Measurements from ENCODE around the gene GALNT12.

The GALNT12 gene

GRCh38 chr9:98852460-98852734 is 44.9 kb downstream of the GALNT12 start:
- Histone ChIP-seq H3K27ac (ENCODE audit: low read length) (no peak overlapping the region), H3K36me3 (ENCODE audit: control insufficient read depth in 1 of 2, insufficient read depth in 2 of 2, low read length in 2 of 2) (no peaks in the 10 kb centered on the region), H3K4me1 (ENCODE audit: control insufficient read depth in 1 of 2, insufficient read depth in 2 of 2, low read length in 2 of 2) (no peaks in the 10 kb centered on the region), H3K27me3 (ENCODE audit: low read depth, low read length) (no peaks in the 10 kb centered on the region), H3K9me3 (ENCODE audit: control insufficient read depth in 1 of 2, low read length in 2 of 2) (no peaks in the 10 kb centered on the region), H3K4me3 (ENCODE audit: low read depth in 1 of 2, low read length in 2 of 2) (no peak overlapping the region)

DNA sequence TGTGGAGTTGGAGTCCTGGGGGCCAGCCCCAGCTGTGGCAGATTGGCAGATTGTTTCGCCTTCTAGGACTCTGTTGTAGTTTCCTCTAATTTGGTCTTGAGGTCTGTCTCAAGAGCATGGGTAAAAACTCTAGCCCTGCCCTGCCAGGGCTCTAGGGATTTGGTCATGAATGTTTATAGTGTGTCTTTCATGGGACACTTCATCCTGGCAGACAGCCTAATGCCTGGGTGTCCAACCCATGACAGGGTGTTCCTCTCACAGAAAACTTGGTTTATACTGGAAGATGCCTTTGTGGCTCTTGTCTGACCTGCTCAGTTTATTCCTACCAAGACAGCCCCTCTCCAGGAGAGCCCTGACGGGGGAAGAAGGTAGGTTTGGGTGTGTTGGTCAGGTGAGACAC is 45.5 kb downstream of the GALNT12 start:
- no peaks in the 10 kb centered on the region for H3K4me1 ChIP-seq (ENCODE audit: control insufficient read depth in 1 of 2, insufficient read depth in 2 of 2, low read length in 2 of 2)
- H3K27me3 ChIP-seq (ENCODE audit: low read depth, low read length): no peaks in the 10 kb centered on the region
- H3K27ac ChIP-seq (ENCODE audit: low read length): no peak overlapping the region
- H3K4me3 ChIP-seq (ENCODE audit: low read depth in 1 of 2, low read length in 2 of 2): no peak overlapping the region
- H3K36me3 ChIP-seq (ENCODE audit: control insufficient read depth in 1 of 2, insufficient read depth in 2 of 2, low read length in 2 of 2): no peaks in the 10 kb centered on the region
- no peaks in the 10 kb centered on the region for H3K9me3 ChIP-seq (ENCODE audit: control insufficient read depth in 1 of 2, low read length in 2 of 2)

- H3K9me3 ChIP-seq (ENCODE audit: control insufficient read depth in 1 of 2, low read length in 2 of 2): no peaks in the 10 kb centered on the region
Observed at GRCh38 chr9:98854266-98854665, 46.8 kb downstream of the GALNT12 start.

GRCh38 chr9:98855592-98855991 is 48.1 kb downstream of the GALNT12 start:
- Histone ChIP-seq H3K9me3 (ENCODE audit: control insufficient read depth in 1 of 2, low read length in 2 of 2) (no peaks in the 10 kb centered on the region), H3K27me3 (ENCODE audit: low read depth, low read length) (no peaks in the 10 kb centered on the region), H3K27ac (ENCODE audit: low read length) (no peak overlapping the region), H3K4me1 (ENCODE audit: control insufficient read depth in 1 of 2, insufficient read depth in 2 of 2, low read length in 2 of 2) (peaks cover 0 to under 1% of the 10 kb centered on the region in 2 donors), H3K36me3 (ENCODE audit: control insufficient read depth in 1 of 2, insufficient read depth in 2 of 2, low read length in 2 of 2) (no peaks in the 10 kb centered on the region), H3K4me3 (ENCODE audit: low read depth in 1 of 2, low read length in 2 of 2) (no peak overlapping the region)

More at GRCh38 chr9:98854266-98854665, 46.8 kb downstream of the GALNT12 start:
- H3K36me3 ChIP-seq (ENCODE audit: control insufficient read depth in 1 of 2, insufficient read depth in 2 of 2, low read length in 2 of 2): no peaks in the 10 kb centered on the region
- no peaks in the 10 kb centered on the region for H3K4me1 ChIP-seq (ENCODE audit: control insufficient read depth in 1 of 2, insufficient read depth in 2 of 2, low read length in 2 of 2)
- H3K27me3 ChIP-seq (ENCODE audit: low read depth, low read length): no peaks in the 10 kb centered on the region
- no peak overlapping the region for H3K27ac ChIP-seq (ENCODE audit: low read length)
- H3K4me3 ChIP-seq (ENCODE audit: low read depth in 1 of 2, low read length in 2 of 2): no peak overlapping the region

GRCh38 chr9:98856982-98857381 is 49.5 kb downstream of the GALNT12 start:
- Histone ChIP-seq H3K4me3 (ENCODE audit: low read depth in 1 of 2, low read length in 2 of 2) (no peak overlapping the region), H3K9me3 (ENCODE audit: control insufficient read depth in 1 of 2, low read length in 2 of 2) (no peaks in the 10 kb centered on the region), H3K27ac (ENCODE audit: low read length) (no peak overlapping the region), H3K4me1 (ENCODE audit: control insufficient read depth in 1 of 2, insufficient read depth in 2 of 2, low read length in 2 of 2) (peaks cover 0 to 3% of the 10 kb centered on the region in 2 donors), H3K36me3 (ENCODE audit: control insufficient read depth in 1 of 2, insufficient read depth in 2 of 2, low read length in 2 of 2) (no peaks in the 10 kb centered on the region), H3K27me3 (ENCODE audit: low read depth, low read length) (no peaks in the 10 kb centered on the region)

- Histone ChIP-seq H3K4me1 (ENCODE audit: control insufficient read depth in 1 of 2, insufficient read depth in 2 of 2, low read length in 2 of 2) (peaks cover 0 to 3% of the 10 kb centered on the region in 2 donors), H3K36me3 (ENCODE audit: control insufficient read depth in 1 of 2, insufficient read depth in 2 of 2, low read length in 2 of 2) (no peaks in the 10 kb centered on the region), H3K9me3 (ENCODE audit: control insufficient read depth in 1 of 2, low read length in 2 of 2) (no peaks in the 10 kb centered on the region), H3K27ac (ENCODE audit: low read length) (no peak overlapping the region), H3K4me3 (ENCODE audit: low read depth in 1 of 2, low read length in 2 of 2) (no peak overlapping the region), H3K27me3 (ENCODE audit: low read depth, low read length) (no peaks in the 10 kb centered on the region)
Observed at GRCh38 chr9:98859941-98860340, 52.5 kb downstream of the GALNT12 start.

DNA sequence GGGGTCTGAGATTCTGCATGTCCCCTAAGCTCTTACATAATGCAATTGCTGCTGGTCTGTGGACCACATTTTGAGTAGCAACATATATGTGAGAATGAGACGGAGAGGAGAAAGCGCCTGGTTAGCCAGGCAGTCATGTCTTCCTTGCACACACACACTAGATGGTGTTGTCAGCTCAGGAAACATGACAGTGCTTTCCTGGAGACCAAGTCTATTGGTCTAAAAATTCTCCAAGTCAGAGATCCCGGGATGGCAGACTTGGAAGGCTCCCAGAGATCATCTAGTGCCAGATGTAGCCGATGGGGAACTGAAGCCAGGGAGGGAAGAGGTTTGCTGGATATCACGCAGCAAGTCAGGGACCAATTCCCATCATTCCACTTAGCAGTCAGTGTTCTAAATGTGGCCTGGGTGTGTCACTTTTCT is 53.4 kb downstream of the GALNT12 start:
- H3K27me3 ChIP-seq (ENCODE audit: low read depth, low read length): no peaks in the 10 kb centered on the region
- no peak overlapping the region for H3K4me3 ChIP-seq (ENCODE audit: low read depth in 1 of 2, low read length in 2 of 2)
- no peak overlapping the region for H3K27ac ChIP-seq (ENCODE audit: low read length)
- H3K36me3 ChIP-seq (ENCODE audit: control insufficient read depth in 1 of 2, insufficient read depth in 2 of 2, low read length in 2 of 2): no peaks in the 10 kb centered on the region
- peaks cover 0 to 3% of the 10 kb centered on the region in 2 donors for H3K4me1 ChIP-seq (ENCODE audit: control insufficient read depth in 1 of 2, insufficient read depth in 2 of 2, low read length in 2 of 2)
- H3K9me3 ChIP-seq (ENCODE audit: control insufficient read depth in 1 of 2, low read length in 2 of 2): no peaks in the 10 kb centered on the region

DNA sequence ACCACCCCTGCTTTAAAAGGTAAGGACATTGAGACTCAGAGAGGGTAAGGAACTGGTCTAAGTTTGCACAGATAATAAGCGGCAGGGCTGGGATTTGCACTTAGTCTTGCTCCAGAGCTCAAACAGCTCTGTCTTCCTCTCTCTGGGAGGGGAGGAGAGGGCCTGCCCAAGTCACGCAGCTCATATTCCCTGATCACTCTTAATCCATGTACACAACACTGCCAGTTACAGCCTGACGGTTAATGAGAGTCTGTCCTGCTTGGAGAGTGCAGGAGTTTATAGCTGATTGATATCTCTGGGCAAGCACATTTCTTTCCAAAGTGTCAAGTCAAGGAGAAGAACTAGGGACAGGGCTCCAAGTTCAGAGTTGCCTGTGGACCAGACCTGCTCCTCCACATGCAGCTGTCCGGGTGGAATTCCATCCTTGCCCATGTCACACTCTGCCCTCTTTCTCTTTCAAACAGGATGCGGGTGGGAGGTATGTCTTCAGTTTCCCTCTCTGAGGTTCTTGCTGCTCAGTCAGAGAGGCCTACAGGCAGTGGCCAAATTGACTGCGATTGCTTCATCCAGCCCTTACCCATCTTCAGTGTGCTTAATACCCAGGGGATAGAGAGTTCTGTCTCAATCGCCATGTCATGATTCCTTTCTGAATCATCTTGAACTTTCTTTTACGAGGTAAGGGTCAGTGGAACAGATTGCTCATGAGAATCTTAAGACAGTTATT is 54.5 kb downstream of the GALNT12 start:
- Histone ChIP-seq H3K27me3 (ENCODE audit: low read depth, low read length) (no peaks in the 10 kb centered on the region), H3K36me3 (ENCODE audit: control insufficient read depth in 1 of 2, insufficient read depth in 2 of 2, low read length in 2 of 2) (no peaks in the 10 kb centered on the region), H3K9me3 (ENCODE audit: control insufficient read depth in 1 of 2, low read length in 2 of 2) (no peaks in the 10 kb centered on the region), H3K4me3 (ENCODE audit: low read depth in 1 of 2, low read length in 2 of 2) (no peak overlapping the region), H3K27ac (ENCODE audit: low read length) (peak overlapping the region; percentile 4), H3K4me1 (ENCODE audit: control insufficient read depth in 1 of 2, insufficient read depth in 2 of 2, low read length in 2 of 2) (peaks cover 0 to 7% of the 10 kb centered on the region in 2 donors)

DNA sequence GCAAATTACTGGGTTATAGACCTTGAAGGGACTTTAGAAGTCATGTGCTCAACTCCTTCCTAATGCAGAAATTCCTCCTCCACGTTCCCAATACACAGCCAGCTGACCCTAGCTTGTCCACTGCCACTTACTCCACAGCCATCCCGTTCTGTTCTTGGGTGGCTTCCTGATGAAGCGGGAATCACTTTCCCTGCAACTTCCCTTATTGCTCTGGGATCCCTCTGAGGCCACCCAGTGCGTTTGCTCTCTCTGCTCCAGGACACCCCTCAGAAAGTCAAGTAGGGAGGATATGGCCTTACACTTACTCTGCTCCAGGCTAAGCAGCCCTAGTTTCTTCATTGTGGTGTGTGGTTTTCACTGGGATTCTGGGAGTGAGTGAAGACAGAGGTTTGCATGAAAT is 55.5 kb downstream of the GALNT12 start:
- H3K9me3 ChIP-seq (ENCODE audit: control insufficient read depth in 1 of 2, low read length in 2 of 2): no peaks in the 10 kb centered on the region
- H3K27ac ChIP-seq (ENCODE audit: low read length): no peak overlapping the region
- peaks cover 7 to 14% of the 10 kb centered on the region in 2 donors for H3K4me1 ChIP-seq (ENCODE audit: control insufficient read depth in 1 of 2, insufficient read depth in 2 of 2, low read length in 2 of 2)
- H3K36me3 ChIP-seq (ENCODE audit: control insufficient read depth in 1 of 2, insufficient read depth in 2 of 2, low read length in 2 of 2): no peaks in the 10 kb centered on the region
- H3K4me3 ChIP-seq (ENCODE audit: low read depth in 1 of 2, low read length in 2 of 2): no peak overlapping the region
- H3K27me3 ChIP-seq (ENCODE audit: low read depth, low read length): no peaks in the 10 kb centered on the region

GRCh38 chr9:98864281-98865174 is 57.1 kb downstream of the GALNT12 start:
- H3K27me3 ChIP-seq (ENCODE audit: low read depth, low read length): no peaks in the 10 kb centered on the region
- no peak overlapping the region for H3K27ac ChIP-seq (ENCODE audit: low read length)
- no peaks in the 10 kb centered on the region for H3K9me3 ChIP-seq (ENCODE audit: control insufficient read depth in 1 of 2, low read length in 2 of 2)
- no peaks in the 10 kb centered on the region for H3K36me3 ChIP-seq (ENCODE audit: control insufficient read depth in 1 of 2, insufficient read depth in 2 of 2, low read length in 2 of 2)
- no peak overlapping the region for H3K4me3 ChIP-seq (ENCODE audit: low read depth in 1 of 2, low read length in 2 of 2)
- peaks cover 7 to 14% of the 10 kb centered on the region in 2 donors for H3K4me1 ChIP-seq (ENCODE audit: control insufficient read depth in 1 of 2, insufficient read depth in 2 of 2, low read length in 2 of 2)

GRCh38 chr9:98865284-98865875 is 57.9 kb downstream of the GALNT12 start:
- Histone ChIP-seq H3K4me1 (ENCODE audit: control insufficient read depth in 1 of 2, insufficient read depth in 2 of 2, low read length in 2 of 2) (peaks cover 7 to 14% of the 10 kb centered on the region in 2 donors), H3K27ac (ENCODE audit: low read length) (no peak overlapping the region)

More at GRCh38 chr9:98865284-98865875, 57.9 kb downstream of the GALNT12 start:
- no peak overlapping the region for H3K4me3 ChIP-seq (ENCODE audit: low read depth in 1 of 2, low read length in 2 of 2)
- no peaks in the 10 kb centered on the region for H3K36me3 ChIP-seq (ENCODE audit: control insufficient read depth in 1 of 2, insufficient read depth in 2 of 2, low read length in 2 of 2)
- no peaks in the 10 kb centered on the region for H3K9me3 ChIP-seq (ENCODE audit: control insufficient read depth in 1 of 2, low read length in 2 of 2)
- no peaks in the 10 kb centered on the region for H3K27me3 ChIP-seq (ENCODE audit: low read depth, low read length)

All from muscle layer of duodenum (tissue), 2 donors.